Uterus (tissue), 4 donors: ENCODE measurements around the gene PDE4D. TPM values are rescaled to one million over a fixed set of nuclear protein-coding genes. Genes with fewer than 3 reads are reported as not detected.
A peak's percentile ranks its signal among the peaks of the same experiment; 100 is the strongest.
"Not testable (repeated sequence)": the region's sequence is repeated elsewhere in the genome, so short reads cannot be mapped to it uniquely, and the experiment has no call there.

Experiments used
- DNase-seq, 2 donors: peaks; one replicate each; pipeline ENCODE4 v3.0.0-alpha.2; 2019 to 2020
- H3K27ac ChIP-seq, 2 donors: fragments of 200-600 bp; sonication (generic); 1 replicate in 1 of 2; 2 replicates in 1 of 2; pipeline ENCODE4 v1.5.1; 2016 to 2018
- H3K27me3 ChIP-seq, 2 donors: fragments of 200-600 bp; sonication (generic); one replicate each; pipeline ENCODE4 v1.5.1; 2018 to 2019; ENCODE audit warnings: control low read depth in 1 of 2
- H3K36me3 ChIP-seq, 2 donors: fragments of 200-600 bp; sonication (generic); one replicate each; pipeline ENCODE4 v1.5.1; 2019; ENCODE audit warnings: control low read depth in 1 of 2
- H3K4me1 ChIP-seq, 2 donors: fragments of 200-600 bp; sonication (generic); one replicate each; pipeline ENCODE4 v1.5.1; 2018 to 2019; ENCODE audit warnings: control low read depth in 1 of 2
- H3K4me3 ChIP-seq, 2 donors: fragments of 200-600 bp; sonication (generic); 1 replicate in 1 of 2; 2 replicates in 1 of 2; pipeline ENCODE4 v1.5.1; 2018 to 2019; ENCODE audit warnings: mild to moderate bottlenecking in 1 of 2
- H3K9me3 ChIP-seq, 2 donors: fragments of 200-600 bp; sonication (generic); one replicate each; pipeline ENCODE4 v1.5.1; 2019; ENCODE audit warnings: control low read depth in 1 of 2
- CTCF ChIP-seq, 4 experiments: fragments of 200-600 bp in 2 of 4; fragments of 450-650 bp in 2 of 4; sonication (generic) in 2 of 4; IDR thresholded peaks; one replicate each; pipeline ENCODE4 v1.5.1; 2016 to 2019; ENCODE audit warnings: antibody characterized with exemption in 4 of 4, mild to moderate bottlenecking in 2 of 4, moderate library complexity in 1 of 4
- POLR2A ChIP-seq, 2 donors: fragments of 450-650 bp; IDR thresholded peaks; one replicate each; pipeline ENCODE4 v1.6.1; 2016; ENCODE audit warnings: antibody characterized with exemption in 2 of 2, mild to moderate bottlenecking in 1 of 2, moderate library complexity in 1 of 2
- intact Hi-C: fragments of 100-400 bp; cut with DNase I; formaldehyde crosslinking; loops from one replicate; pipeline ENCODE4 v1.15.1; 2023; ENCODE audit warnings: low total_unique reads
- total RNA-seq, 4 donors: library from RNA; depleted of rRNA in 3 of 4; stranded (reverse); fragments of >200 nt in 3 of 4; gene quantifications; one replicate each; pipeline versions ENCODE4 v1.1.0 to v1.2.4, GENCODE V29; 2014 to 2023
- donor health status: DM: yes; HTN: yes; CAD: no.

The PDE4D gene
- total RNA-seq, 4 donors from 2014 or later = 27.1 to 77.0 (median 45.8) TPM

DNA sequence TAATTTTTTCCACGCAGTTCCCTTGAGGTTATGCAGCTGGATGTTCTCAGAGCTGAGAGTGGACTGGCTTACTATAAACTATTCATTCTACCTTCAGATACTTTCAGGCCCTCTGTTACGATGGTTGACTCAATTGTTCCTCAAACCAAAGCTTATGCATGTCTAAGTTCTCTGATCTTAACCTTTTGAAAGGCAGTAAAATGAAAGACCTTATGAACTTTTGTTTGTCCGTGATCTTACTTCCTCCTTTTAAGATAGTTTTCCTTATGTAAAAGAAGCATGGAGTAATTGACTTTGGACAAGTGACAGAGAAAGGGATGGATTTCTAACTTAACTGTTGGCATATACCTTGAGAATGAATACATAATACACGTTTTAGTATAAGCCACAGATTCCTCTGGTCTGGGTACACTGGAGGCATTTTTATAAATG lies 575.7 kb downstream of the PDE4D start:
- Histone ChIP-seq H3K27me3 (no peaks in the 10 kb centered on the region), H3K4me1 (no peaks in the 10 kb centered on the region), H3K27ac (peak overlapping the region; percentile 45 to 76), H3K4me3 (no peak overlapping the region), H3K36me3 (no peaks in the 10 kb centered on the region), H3K9me3 (no peaks in the 10 kb centered on the region)
- no peak for DNase-seq
- intact Hi-C loops = no loop called here
- TF ChIP-seq CTCF (IDR thresholded peaks at IDR 0.05) (no peak), POLR2A (IDR thresholded peaks at IDR 0.05) (no peak)

GRCh38 chr5:59317023-59317773 lies 576.3 kb downstream of the PDE4D start:
- TF ChIP-seq POLR2A (IDR thresholded peaks at IDR 0.05) = no peak
- no peak for TF ChIP-seq CTCF (IDR thresholded peaks at IDR 0.05)
- peak overlapping the region; percentile 45 to 76 for H3K27ac ChIP-seq
- no peak overlapping the region for H3K4me3 ChIP-seq

GRCh38 chr5:59312223-59312622 lies 581.3 kb downstream of the PDE4D start:
- DNase-seq = no peak
- H3K4me1 ChIP-seq = no peaks in the 10 kb centered on the region
- intact Hi-C loops = no loop called here
- H3K9me3 ChIP-seq = no peaks in the 10 kb centered on the region
- H3K27me3 ChIP-seq = no peaks in the 10 kb centered on the region
- H3K4me3 ChIP-seq = no peak overlapping the region
- H3K36me3 ChIP-seq = no peaks in the 10 kb centered on the region
- TF ChIP-seq POLR2A (IDR thresholded peaks at IDR 0.05) = no peak
- no peak for TF ChIP-seq CTCF (IDR thresholded peaks at IDR 0.05)
- no peak overlapping the region for H3K27ac ChIP-seq

More at GRCh38 chr5:59317023-59317773, 576.3 kb downstream of the PDE4D start:
- no peaks in the 10 kb centered on the region for H3K27me3 ChIP-seq
- no peaks in the 10 kb centered on the region for H3K36me3 ChIP-seq
- H3K9me3 ChIP-seq = no peaks in the 10 kb centered on the region
- DNase-seq = peak in 1 of 2 donors; percentile 21
- H3K4me1 ChIP-seq = no peaks in the 10 kb centered on the region
- intact Hi-C loops = no loop called here

DNA sequence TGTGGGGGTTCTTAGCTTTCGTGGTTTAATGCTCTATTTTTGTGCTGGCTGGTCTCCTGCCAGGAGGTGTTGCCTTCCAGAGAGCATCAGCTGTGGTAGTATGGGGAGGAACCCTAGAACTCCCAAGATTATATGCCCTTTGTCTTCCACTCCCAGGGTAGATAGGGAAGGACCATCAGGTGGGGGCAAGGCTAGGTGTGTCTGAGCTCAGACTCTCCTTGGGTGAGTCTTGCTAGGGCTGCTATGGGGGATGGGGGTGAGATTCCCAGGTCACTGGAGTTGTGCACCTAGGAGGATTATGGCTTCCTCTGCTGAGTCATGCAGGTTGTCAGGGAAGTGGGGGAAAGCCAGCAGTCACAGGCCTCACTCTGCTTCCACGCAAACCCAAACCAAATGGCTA lies 584.8 kb downstream of the PDE4D start:
- H3K27me3 ChIP-seq, H3K4me3 ChIP-seq, H3K27ac ChIP-seq, H3K9me3 ChIP-seq, H3K4me1 ChIP-seq, H3K36me3 ChIP-seq, intact Hi-C loops, DNase-seq: not testable (repeated sequence)

DNA sequence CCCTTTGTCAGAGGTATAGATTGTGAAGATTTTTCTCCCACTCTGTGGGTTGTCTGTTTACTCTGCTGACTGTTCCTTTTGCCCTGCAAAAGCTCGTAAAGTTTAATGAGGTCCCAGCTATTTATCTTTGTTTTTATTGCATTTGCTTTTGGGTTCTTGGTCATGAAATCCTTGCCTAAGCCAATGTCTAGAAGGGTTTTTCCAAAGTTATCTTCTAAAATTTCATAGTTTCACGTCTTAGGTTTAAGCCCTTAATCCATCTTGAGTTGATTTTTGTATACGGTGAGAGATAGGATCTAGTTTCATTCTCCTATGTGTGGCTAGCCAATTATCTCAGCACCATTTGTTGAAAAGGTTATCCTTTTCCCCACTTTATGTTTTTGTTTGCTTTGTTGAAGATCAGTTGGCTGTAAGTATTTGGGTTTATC lies 590.2 kb downstream of the PDE4D start:
- H3K9me3 ChIP-seq, DNase-seq, intact Hi-C loops, H3K4me3 ChIP-seq, H3K4me1 ChIP-seq, H3K27me3 ChIP-seq, H3K36me3 ChIP-seq: not testable (repeated sequence)
- peak overlapping the region in 1 of 2 donors; percentile 15 for H3K27ac ChIP-seq

DNA sequence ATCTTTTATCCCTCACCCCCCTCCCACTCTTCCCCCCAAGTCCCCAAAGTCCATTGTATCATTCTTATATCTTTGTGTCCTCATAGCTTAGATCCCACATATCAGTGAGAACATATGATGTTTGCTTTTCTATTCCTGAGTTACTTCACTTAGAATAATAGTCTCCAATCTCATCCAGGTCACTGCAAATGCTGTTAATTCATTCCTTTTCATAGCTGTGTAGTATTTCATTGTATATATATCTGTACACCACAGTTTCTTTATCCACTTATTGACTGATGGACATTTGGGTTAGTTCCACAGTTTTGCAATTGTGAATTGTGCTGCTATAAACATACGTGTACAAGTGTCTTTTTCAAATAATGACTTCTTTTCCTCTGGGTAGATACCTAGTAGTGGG lies 591.0 kb downstream of the PDE4D start:
- DNase-seq, H3K36me3 ChIP-seq, H3K27ac ChIP-seq, H3K4me3 ChIP-seq, H3K27me3 ChIP-seq, H3K4me1 ChIP-seq, intact Hi-C loops, H3K9me3 ChIP-seq: not testable (repeated sequence)
